NCI-H1105 treated with DMSO at 0.1 percent for 48 hours (cell line): ENCODE results near the gene ARHGAP10.
A peak's percentile ranks its signal among the peaks of the same experiment; 100 is the strongest.

Experiments
- DNase-seq: peaks from one replicate; lab custom pipeline; 2025; lab: John Stamatoyannopoulos, UW

ARHGAP10 gene

DNA sequence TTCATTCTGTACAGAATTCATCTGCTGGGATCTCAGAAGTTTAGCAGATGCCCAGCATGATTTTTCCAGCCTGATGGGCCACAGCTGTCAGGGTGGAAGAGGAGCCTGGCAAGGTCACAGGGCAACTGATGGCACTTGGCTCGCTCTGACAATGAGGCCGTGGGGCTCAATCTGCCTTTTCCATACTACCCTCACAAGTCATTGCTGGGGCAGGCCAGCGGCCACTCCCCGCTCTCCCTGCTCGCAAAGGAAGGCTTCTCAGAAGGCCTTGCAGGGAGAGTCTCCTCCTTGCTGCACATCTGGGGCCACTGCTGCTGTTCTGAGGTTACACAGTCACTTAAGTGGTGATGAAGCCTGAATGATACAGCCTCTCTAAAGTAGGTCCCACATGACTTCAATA is 361.2 kb downstream of the ARHGAP10 start:
- no peak for DNase-seq

DNA sequence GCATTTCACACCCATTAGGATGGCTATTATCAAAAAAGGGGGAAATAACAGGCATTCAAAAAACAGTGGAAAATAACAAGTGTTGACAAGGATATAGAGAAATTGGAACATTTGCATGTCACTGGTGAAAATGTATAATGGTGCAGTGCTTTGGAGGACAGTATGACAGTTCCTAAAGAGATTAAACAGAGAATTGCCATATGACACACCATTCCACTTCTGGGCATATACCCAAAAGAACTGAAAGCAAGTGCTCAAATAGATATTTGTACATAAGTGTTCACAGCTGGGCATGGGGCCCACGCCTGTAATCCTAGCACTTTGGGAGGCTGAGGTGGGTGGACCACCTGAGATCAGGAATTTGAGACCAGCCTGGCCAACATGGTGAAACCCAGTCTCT is 362.3 kb downstream of the ARHGAP10 start:
- DNase-seq, result no peak

DNA sequence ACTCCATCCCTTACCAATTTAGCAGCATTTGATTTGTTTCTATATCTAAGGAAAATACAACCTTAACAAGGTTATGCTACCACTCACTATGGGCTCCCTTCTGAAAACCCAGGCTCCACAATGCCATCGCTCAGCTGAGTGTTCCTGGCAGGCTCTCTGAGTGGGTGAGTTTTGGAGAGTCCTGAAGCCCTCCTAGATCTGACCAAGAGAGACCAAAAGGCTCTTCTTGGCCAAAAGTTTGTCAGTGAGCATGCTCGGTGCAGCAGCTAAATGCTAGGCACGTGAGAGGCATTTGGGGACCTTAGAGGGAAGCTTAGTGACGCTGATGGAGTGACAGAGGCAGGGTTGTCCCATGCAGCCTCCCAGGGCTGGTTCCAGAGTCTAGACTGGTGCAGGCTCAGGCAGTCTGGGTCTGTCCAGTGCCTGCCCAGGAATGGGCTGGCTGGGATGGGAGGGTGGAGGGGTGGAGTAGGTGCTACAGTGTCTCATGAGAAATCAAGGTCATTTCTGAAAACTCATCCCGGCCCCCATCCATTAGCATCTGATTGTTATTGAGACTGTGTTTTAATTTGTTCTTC is 363.5 kb downstream of the ARHGAP10 start:
- no peak for DNase-seq

DNA sequence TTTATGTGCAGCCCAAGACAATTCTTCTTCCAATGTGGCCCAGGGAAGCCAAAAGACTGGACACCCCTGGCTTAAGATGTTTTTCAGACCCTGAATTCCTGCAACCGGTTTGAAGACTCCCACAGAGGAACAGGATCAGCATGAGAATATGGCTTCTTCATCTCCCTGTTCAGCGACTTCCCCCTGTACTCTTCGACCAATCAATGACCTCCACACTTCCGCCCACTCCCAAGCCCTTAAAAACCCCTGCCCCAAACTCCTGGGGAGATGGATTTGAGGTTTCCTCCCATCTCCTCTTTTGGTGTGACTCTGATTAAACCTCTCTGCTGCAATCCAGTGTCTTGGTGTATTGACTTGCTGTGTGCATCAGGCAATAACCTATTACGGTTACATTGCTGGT is 365.9 kb downstream of the ARHGAP10 start:
- no peak for DNase-seq

DNA sequence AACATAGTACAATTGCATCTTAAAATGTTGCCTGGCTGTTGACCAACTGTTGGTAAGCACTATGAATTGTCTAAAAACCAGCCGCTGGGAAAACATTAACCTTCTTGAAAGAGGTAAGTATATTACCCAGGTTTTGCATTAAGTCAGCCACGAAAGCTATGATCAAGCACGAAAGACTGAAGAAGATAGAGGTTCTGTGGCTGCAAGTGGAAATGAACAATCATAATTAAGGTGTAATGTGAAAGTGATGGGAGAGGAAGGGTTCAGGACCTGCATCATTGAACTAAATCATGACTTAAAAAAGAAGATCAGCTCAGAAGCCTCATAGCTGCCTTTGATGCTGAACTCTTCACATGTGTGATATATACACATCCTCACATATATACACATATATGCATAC is 369.3 kb downstream of the ARHGAP10 start:
- no peak for DNase-seq

DNA sequence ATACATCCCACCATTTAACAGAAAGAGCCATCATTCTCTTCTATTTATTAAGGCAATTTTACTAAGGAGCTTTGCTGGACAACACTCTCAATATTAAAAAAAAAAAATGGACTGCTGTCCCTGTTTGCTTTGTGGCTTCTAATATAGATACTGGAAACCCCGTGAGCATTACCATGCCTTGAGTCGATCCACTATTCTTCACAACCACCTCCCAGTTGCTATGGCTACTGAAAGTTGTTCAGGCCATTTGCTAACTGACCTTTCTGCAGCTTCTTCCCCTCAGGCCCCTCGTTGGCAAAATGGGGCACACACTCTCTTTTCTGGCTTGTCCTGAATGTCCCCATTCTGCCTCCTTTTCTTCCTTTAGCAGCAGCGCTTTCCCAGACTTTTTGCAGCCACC is 369.9 kb downstream of the ARHGAP10 start:
- DNase-seq, result no peak

DNA sequence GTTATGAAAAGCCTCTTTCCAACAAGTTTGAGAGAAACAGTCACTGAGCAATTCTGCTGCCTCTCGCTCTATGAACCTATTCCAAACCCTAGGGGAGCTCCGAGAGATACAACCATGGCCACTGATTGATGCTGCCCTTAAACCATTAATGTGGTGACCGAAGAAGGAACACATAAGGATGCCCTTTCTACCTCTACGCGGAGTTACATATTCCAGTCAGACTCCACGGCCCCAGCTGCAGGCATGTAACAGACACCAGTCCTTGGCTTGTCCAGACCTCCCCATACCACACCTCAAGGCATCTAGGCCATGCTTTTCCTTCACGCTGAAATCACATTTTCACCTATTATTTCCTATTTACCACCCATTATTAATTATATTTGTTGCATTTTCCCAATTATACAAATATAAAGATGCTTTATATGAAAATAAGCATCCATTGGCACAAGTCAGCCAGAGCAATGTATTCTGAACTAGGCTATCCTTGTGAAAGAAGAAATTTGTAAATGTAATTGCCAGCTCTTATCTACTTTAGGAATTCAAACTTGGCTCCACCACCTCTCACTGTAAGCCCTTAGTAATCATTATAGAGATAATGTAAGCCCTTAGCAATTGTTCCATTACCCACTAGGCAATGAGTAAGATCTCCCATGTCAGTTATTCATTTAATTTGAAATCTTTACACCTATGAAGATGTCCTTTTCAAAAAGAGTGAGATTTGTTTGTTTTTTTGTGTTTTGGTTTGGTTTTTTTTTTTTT is 371.9 kb downstream of the ARHGAP10 start:
- no peak for DNase-seq

DNA sequence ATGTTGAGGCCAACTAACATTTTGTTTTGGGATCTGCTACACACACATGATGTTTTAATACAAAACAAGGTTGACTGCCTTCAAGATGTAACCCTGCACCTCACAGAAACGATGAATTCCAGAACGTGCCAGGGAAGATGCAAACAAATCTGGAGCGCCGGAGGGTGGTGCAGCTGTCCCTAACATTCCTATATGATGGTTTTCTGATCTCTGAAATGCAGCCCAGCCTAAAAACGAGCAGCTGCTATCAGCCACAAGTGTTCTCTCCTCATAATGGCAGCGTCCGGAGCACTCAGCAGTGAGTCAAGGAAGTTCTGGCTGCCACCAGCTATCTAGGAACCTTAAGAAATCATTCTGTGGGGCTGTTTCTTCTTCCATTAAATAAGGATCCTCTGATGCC is 376.9 kb downstream of the ARHGAP10 start:
- no peak for DNase-seq

DNA sequence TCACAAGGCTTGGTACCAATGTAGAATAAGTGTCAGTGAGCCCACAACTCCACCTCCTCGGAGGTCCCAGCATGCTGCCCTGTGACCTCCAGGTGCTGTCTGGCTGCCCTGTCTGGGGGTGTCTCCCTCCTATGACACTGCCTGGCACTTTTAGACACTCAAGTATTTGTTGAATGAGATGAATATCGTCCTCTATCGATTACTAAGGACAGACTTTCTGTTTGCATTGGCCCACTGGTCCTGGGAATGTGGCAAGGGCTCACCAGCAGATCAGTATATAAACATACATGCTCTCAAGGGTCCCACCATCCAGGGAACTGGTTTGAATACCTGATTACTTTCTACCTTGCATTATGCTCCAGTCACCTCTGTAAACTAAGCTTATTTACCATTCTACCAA is 377.3 kb downstream of the ARHGAP10 start:
- no peak for DNase-seq

DNA sequence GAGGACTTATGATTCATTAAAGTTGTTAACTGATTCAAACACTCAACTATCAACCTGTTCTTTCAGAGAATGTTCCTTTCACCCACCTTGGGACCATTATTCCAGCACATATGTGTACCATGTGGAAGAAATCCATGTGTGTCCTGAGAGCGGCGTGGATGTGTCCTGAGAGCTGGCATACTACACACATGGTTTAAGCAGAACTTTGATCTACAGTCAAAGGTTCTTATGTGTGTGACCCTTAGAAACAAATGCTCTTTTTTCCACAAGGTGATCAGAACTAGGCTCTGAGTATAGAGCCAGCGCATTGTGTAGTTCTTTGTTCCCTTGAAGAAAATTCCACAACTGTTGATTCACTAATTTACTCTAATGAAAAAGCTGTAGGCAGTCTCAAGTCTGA is 378.3 kb downstream of the ARHGAP10 start:
- DNase-seq, result no peak

DNA sequence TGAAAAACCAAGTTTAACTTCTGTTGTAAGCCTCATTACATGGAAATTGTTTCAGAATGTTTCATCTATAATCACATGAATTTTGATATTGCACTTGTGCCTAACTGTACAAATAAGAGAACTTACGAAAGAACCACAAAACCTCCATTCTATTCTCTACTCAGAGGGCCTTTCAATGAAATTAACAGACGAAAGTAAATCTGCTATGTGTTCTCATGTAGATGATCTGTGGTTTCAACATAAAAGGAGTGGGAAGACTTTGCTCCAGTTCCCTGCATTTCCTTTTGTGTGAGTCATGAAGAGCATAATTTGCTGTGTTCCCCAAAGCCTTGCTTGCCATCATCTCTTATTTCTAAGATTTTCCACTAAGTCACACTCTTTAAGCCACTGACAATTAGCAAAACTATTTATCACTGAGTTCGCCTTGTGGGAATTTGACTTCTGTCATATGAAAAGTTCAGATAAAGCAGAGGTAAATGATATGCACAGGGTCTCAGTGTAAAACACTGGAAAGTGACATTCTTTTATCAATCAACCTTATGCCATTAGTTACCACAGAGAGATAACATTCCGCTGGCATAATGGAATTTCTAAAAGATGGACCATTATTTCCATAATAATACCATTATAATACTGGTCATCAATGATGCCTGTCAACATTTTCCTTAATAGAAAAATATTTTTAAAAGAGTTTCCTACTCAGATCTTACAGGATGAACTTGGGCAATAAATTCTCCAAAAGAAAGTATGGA is 380.5 kb downstream of the ARHGAP10 start:
- no peak for DNase-seq

DNA sequence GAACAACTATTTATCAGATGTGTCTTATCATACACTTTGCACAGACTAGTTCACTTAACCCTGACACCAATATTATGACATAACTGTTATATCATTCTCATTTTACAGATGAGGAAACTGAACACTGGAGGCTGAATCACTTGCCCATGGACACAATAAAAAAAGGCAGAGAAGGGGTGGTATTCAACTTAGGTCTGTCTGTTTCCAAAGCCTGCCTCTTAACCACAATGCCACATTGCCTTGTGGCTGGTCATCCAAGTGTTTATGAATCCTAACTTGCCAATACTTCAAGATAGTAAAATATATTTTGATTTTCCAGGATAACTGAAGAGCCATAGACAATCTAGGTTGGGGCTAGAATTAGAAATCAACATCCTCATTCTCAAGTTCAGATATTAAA is 382.5 kb downstream of the ARHGAP10 start:
- DNase-seq, result no peak

DNA sequence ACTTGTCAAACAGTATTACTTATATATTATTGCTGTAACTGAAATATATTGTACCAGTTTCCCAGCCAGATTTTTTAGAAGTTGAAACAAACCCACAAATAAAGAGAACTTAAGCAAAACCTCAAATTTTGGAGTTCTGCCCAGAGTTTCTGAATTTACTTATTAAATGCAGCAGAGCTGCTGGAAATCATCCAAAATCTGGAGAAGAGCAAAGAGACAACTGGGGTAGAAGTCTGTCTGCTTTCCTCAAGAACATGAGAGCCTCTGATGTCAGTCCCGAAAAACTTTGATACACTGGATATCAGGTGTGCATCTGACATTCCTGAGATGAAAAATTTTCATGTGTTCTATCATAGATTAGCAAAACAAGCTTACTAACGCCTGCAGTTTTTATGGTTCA is 384.4 kb downstream of the ARHGAP10 start:
- peak; percentile 38 for DNase-seq

DNA sequence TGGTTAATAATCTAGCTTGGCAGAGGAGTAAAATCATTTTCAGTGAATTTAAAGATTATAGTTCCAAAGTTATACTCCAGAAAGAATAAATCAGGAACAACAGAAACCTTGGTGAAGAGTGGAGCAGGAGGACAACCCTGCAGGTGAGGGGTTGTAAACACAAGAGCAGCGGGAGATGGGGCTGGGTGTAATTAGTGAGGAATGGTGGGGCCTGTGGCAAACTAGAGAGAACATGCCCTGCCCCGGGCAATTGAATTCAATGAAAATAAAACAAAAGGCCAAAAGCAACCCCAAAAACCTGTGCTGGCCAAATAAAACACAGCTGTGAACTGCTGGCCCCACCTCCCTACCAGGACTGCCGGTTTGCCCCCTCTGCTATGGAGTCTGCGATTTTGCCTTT is 385.1 kb downstream of the ARHGAP10 start:
- DNase-seq, result no peak

DNA sequence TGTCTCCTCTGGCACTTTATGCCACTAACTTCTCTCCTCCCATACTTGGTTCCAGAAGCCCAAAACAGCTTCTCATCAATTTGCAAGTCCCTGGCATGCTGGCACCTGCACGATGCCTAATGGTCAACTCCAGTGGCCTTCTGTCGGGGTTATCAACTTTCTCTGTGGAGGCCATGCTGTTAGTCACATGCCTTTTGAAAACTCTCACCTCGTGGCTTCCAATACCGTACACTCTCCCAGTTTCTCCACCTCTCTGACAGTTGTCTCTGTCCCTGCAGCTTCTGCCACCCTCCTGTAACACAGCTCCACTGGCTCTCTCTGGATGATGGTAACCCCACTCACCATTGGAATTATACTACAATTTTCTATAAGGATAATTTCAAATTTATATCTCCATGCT is 386.3 kb downstream of the ARHGAP10 start:
- DNase-seq, result no peak

DNA sequence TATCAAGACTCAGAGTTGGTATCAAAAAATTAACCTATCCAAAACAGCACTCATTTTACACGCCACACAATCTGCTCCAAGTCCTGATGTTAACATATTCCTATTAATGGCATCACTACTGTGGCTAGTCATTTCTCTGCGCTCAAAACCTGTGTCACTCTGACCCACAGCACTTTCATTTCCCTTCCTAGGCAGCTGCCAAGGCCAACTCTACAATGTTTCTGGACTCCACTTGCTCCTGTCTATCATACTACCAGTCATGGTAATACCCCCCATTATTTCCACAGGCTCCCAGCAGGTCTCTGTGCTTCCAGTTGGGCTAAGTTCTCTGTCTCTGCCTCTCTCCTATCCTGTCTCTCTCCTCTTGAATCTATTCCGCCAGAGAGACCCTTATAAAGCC is 386.7 kb downstream of the ARHGAP10 start:
- DNase-seq, result no peak

DNA sequence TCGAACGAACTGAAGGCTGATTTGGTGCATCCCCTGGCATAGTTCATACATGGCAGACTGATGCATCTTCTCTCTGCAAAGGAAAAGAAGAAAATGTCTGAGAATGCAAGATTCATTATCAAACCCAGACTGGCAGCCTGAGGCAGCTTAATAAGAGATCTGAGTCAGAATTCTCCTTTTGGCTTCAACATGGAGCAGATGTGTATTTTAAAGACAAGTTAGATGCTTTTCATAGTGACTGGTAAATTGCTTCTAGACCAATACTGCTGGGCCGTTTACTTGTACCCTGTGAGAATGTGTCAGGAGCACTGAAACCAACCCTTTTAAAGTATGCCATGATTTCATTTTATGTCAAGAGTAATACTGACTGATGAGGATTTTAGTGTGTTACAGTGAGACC is 388.3 kb downstream of the ARHGAP10 start:
- DNase-seq, result no peak
